K562 (cell line): Measurements from ENCODE around the gene LIG3. TPM values are rescaled to one million over a fixed set of nuclear protein-coding genes. Genes with fewer than 3 reads are reported as not detected.

Experiments used
- CGGBP1 ChIP-seq: fragments of 250-450 bp; sonication (Bioruptor Pico); IDR thresholded peaks from 2 replicates; pipeline ENCODE4 v1.9.0; 2021; ENCODE audit warnings: mild to moderate bottlenecking
- CSDE1 ChIP-seq, 2 experiments: fragments of 450-650 bp; IDR thresholded peaks; 2 replicates each; pipeline ENCODE4 v1.6.1; 2016; ENCODE audit warnings: mild to moderate bottlenecking in 1 of 2
- CTCFL ChIP-seq: IDR thresholded peaks from 2 replicates; pipeline ENCODE4 v1.6.1; 2011; ENCODE audit warnings: borderline replicate concordance, low read depth, mild to moderate bottlenecking, moderate library complexity, low read length; ENCODE audit not compliant: insufficient read depth, poor library complexity, severe bottlenecking
- DNMT1 ChIP-seq: fragments of 450-650 bp; IDR thresholded peaks from 2 replicates; pipeline ENCODE4 v1.6.1; 2016; ENCODE audit warnings: antibody characterized with exemption, mild to moderate bottlenecking
- FOXA3 ChIP-seq, 2 experiments: fragments of 450-650 bp in 1 of 2; sonication (generic) in 1 of 2; formaldehyde crosslinking; IDR thresholded peaks in 1 of 2; conservative IDR thresholded peaks in 1 of 2; 2 replicates each; pipeline versions ENCODE4 v1.4.0 to v1.8.0; 2020 to 2022; ENCODE audit warnings: mild to moderate bottlenecking in 2 of 2, missing genetic modification reagents in 1 of 2
- GATAD2B ChIP-seq: fragments of 450-650 bp; IDR thresholded peaks from 2 replicates; pipeline ENCODE4 v1.6.1; 2017; ENCODE audit warnings: mild to moderate bottlenecking, borderline replicate concordance
- L3MBTL2 ChIP-seq: fragments of 450-650 bp; IDR thresholded peaks from 2 replicates; pipeline ENCODE4 v1.6.1; 2016; ENCODE audit warnings: mild to moderate bottlenecking, moderate library complexity
- NR2F6 ChIP-seq: fragments of 450-650 bp; formaldehyde crosslinking; IDR thresholded peaks from 2 replicates; pipeline ENCODE4 v1.4.0; 2020; ENCODE audit warnings: mild to moderate bottlenecking
- POLR2H ChIP-seq: IDR thresholded peaks from 2 replicates; pipeline ENCODE4 v1.6.1; 2016; ENCODE audit warnings: missing genetic modification characterization, low read depth, mild to moderate bottlenecking, control low read depth, missing compliant biosample characterization, moderate library complexity
- PTRF ChIP-seq: fragments of 450-650 bp; IDR thresholded peaks from 2 replicates; pipeline ENCODE4 v1.6.1; 2016; ENCODE audit warnings: mild to moderate bottlenecking, missing genetic modification characterization, missing compliant biosample characterization
- PTTG1 ChIP-seq: fragments of 450-650 bp; IDR thresholded peaks from 2 replicates; pipeline ENCODE4 v1.6.1; 2016; ENCODE audit warnings: low read depth, mild to moderate bottlenecking, missing genetic modification characterization, missing compliant biosample characterization
- ZBTB34 ChIP-seq: fragments of 250-450 bp; sonication (Bioruptor Pico); IDR thresholded peaks from 2 replicates; pipeline ENCODE4 v1.8.0; 2021; ENCODE audit warnings: mild to moderate bottlenecking, moderate library complexity
- ZNF165 ChIP-seq: fragments of 250-450 bp; sonication (Bioruptor Pico); IDR thresholded peaks from 2 replicates; pipeline ENCODE4 v1.4.0; 2020; ENCODE audit warnings: borderline replicate concordance
- ZNF217 ChIP-seq: sonication (generic); formaldehyde crosslinking; IDR thresholded peaks from 2 replicates; pipeline ENCODE4 v1.8.0; 2022; ENCODE audit warnings: mild to moderate bottlenecking, missing genetic modification reagents
- ZNF24 ChIP-seq: fragments of 450-650 bp; IDR thresholded peaks from 2 replicates; pipeline ENCODE4 v1.6.1; 2016
- ZNF274 ChIP-seq: IDR thresholded peaks from 2 replicates; pipeline ENCODE4 v1.6.1; 2011; ENCODE audit warnings: low read depth, mild to moderate bottlenecking, low read length, moderate library complexity, borderline replicate concordance
- ZNF277 ChIP-seq: fragments of 250-450 bp; sonication (Bioruptor Pico); IDR thresholded peaks from 2 replicates; pipeline ENCODE4 v1.8.0; 2022; ENCODE audit warnings: inconsistent platforms, mild to moderate bottlenecking, moderate library complexity, borderline replicate concordance
- ZNF436 ChIP-seq: fragments of 250-450, 450-650 bp; sonication (Bioruptor Pico); formaldehyde crosslinking; IDR thresholded peaks from 2 replicates; pipeline ENCODE4 v1.7.0; 2020; ENCODE audit warnings: mild to moderate bottlenecking
- polyA plus RNA-seq, 8 experiments: library from polyadenylated mRNA; depleted of rRNA in 4 of 8; stranded (reverse) in 5 of 8; unstranded in 3 of 8; fragments of >200 nt; fragmentation: Nextera tagmentation in 2 of 8; fragmentation: Illumina TruSeq in 1 of 8; extraction: Ambion mirVana in 2 of 8; extraction: Trizol in 1 of 8; gene quantifications; 2 replicates each; pipeline versions ENCODE4 v1.2.1 to v1.2.3, GENCODE V29; 2011 to 2014; ENCODE audit warnings: inconsistent platforms in 1 of 8, missing spikeins in 1 of 8
- total RNA-seq, 7 experiments: library from RNA; depleted of rRNA in 6 of 7; stranded (reverse); fragments of >200 nt in 6 of 7; fragmentation: Illumina TruSeq in 2 of 7; extraction: Trizol in 2 of 7; gene quantifications; 2 replicates each; pipeline versions ENCODE4 v1.2.1 to v1.2.3, GENCODE V29; 2011 to 2021; ENCODE audit warnings: low replicate concordance in 1 of 7

Gene LIG3
- total and polyA plus RNA-seq, 9 of the 15 experiments (the other 6 are each of a cell fraction or from before 2014, with no cell fraction given): 7.6 to 75.0 (median 43.0) TPM

- TF ChIP-seq ZNF436 (CRISPR knock-in tag) (no peak), ZNF24 (no peak), DNMT1 (no peak), FOXA3 (CRISPR knock-in tag; conservative IDR thresholded peaks at IDR 0.05 in 1 of 2, IDR thresholded peaks at IDR 0.05 in 1 of 2) (no peak), ZNF217 (CRISPR knock-in tag) (no peak), NR2F6 (CRISPR knock-in tag) (no peak), GATAD2B (no peak), POLR2H (tag) (peak; percentile 65; the same call in 1 of the 2 replicates), ZBTB34 (CRISPR knock-in tag) (no peak), CGGBP1 (no peak), CSDE1 (IDR thresholded peaks at IDR 0.05) (no peak), PTTG1 (tag) (no peak), PTRF (tag) (no peak), ZNF274 (no peak), L3MBTL2 (peak; percentile 48; the same call in 1 of the 2 replicates), ZNF165 (CRISPR knock-in tag) (no peak), CTCFL (no peak), ZNF277 (CRISPR knock-in tag) (no peak)
Observed at GRCh38 chr17:35051183-35051578, 70.9 kb downstream of the LIG3 start (continued).
